GM12878 (cell line): ENCODE results near the gene DBET.
"Not testable (repeated sequence)": the region's sequence is repeated elsewhere in the genome, so short reads cannot be mapped to it uniquely, and the experiment has no call there.

Experiments used
- CTCF ChIP-seq, 3 experiments: IDR thresholded peaks in 2 of 3; conservative IDR thresholded peaks in 1 of 3; 2 replicates each; pipeline ENCODE4 v1.5.1; 2011; ENCODE audit warnings: low read depth in 3 of 3, low read length in 3 of 3, mild to moderate bottlenecking in 3 of 3, control low read depth in 2 of 3, moderate library complexity in 2 of 3, inconsistent platforms in 1 of 3, mixed read lengths in 1 of 3; ENCODE audit not compliant: control insufficient read depth in 2 of 3, insufficient read depth in 1 of 3; ENCODE audit errors: extremely low read depth in 1 of 3
- IRF3 ChIP-seq: fragments of 450-650 bp; IDR thresholded peaks from 2 replicates; pipeline ENCODE4 v1.6.1; 2014; ENCODE audit warnings: mild to moderate bottlenecking

- not testable (repeated sequence) for TF ChIP-seq IRF3; CTCF (IDR thresholded peaks at IDR 0.05 in 2 of 3, conservative IDR thresholded peaks at IDR 0.05 in 1 of 3; ENCODE audit: control insufficient read depth in 2 of 3, extremely low read depth in 1 of 3, insufficient read depth in 1 of 3, low read depth in 3 of 3, low read length in 3 of 3)
Measured at GRCh38 chr4:190114991-190115390, 50.7 kb downstream of the DBET start.
